MCF 10A (cell line): Measurements from ENCODE around the gene CATSPERB. TPM values are rescaled to one million over a fixed set of nuclear protein-coding genes. Genes with fewer than 3 reads are reported as not detected.
A peak's percentile ranks its signal among the peaks of the same experiment; 100 is the strongest.

Experiments used
- BruUV-seq: library from RNA; stranded (reverse); fragments of 400-500 nt; replicated peaks from 2 replicates; lab custom pipeline; 2021; lab: Mats Ljungman, UMichigan
- CTCF ChIA-PET: fragments of 300-600 bp; sonication (Branson Sonifier 250); formaldehyde crosslinking; extraction: SDS; loops from one replicate; lab custom pipeline; 2021; ENCODE audit warnings: antibody characterized with exemption, inconsistent platforms; lab: Yijun Ruan, JAX
- POLR2A ChIA-PET: fragments of 300-600, 350-650 bp; sonication (Branson Sonifier 250); formaldehyde crosslinking; extraction: SDS; loops from one replicate; lab custom pipeline; 2020; ENCODE audit warnings: antibody characterized with exemption, inconsistent platforms; lab: Yijun Ruan, JAX
- DNase-seq: peaks from one replicate; pipeline ENCODE4 v3.0.0-alpha.2; 2018; ENCODE audit not compliant: unreplicated experiment
- H3K27ac Mint-ChIP-seq: one replicate; pipeline ENCODE4 v1.8.0; 2022; ENCODE audit warnings: mild to moderate bottlenecking, low read depth, mixed read lengths; ENCODE audit not compliant: unreplicated experiment
- H3K27me3 Mint-ChIP-seq: one replicate; pipeline ENCODE4 v1.8.0; 2022; ENCODE audit warnings: mixed read lengths; ENCODE audit not compliant: insufficient read depth, unreplicated experiment
- H3K36me3 Mint-ChIP-seq: one replicate; pipeline ENCODE4 v1.8.0; 2022; ENCODE audit warnings: mild to moderate bottlenecking, moderate library complexity, mixed read lengths; ENCODE audit not compliant: insufficient read depth, unreplicated experiment
- H3K4me1 Mint-ChIP-seq: one replicate; pipeline ENCODE4 v1.8.0; 2022; ENCODE audit warnings: mixed read lengths; ENCODE audit not compliant: insufficient read depth, unreplicated experiment
- H3K4me3 Mint-ChIP-seq: one replicate; pipeline ENCODE4 v1.8.0; 2022; ENCODE audit warnings: mild to moderate bottlenecking, moderate library complexity, mixed read lengths; ENCODE audit not compliant: unreplicated experiment
- H3K9me3 Mint-ChIP-seq: one replicate; pipeline ENCODE4 v1.8.0; 2022; ENCODE audit warnings: mixed read lengths; ENCODE audit not compliant: unreplicated experiment
- intact Hi-C: fragments of 100-400 bp; cut with micrococcal nuclease; formaldehyde crosslinking; loops from 2 replicates; pipeline ENCODE4 v1.14.1; 2022
- total RNA-seq: library from RNA; stranded (reverse); gene quantifications from 2 replicates; pipeline ENCODE4 v1.2.3, GENCODE V29; 2022
- TF ChIP-seq, protein P1 (sequence below): fragments of 200-600 bp; IDR thresholded peaks from one replicate; pipeline ENCODE4 v1.8.0; 2022; ENCODE audit warnings: antibody characterized with exemption, mild to moderate bottlenecking; ENCODE audit not compliant: unreplicated experiment

Gene CATSPERB
- total RNA-seq, 1 experiment from 2014 or later, result 1.1 TPM

DNA sequence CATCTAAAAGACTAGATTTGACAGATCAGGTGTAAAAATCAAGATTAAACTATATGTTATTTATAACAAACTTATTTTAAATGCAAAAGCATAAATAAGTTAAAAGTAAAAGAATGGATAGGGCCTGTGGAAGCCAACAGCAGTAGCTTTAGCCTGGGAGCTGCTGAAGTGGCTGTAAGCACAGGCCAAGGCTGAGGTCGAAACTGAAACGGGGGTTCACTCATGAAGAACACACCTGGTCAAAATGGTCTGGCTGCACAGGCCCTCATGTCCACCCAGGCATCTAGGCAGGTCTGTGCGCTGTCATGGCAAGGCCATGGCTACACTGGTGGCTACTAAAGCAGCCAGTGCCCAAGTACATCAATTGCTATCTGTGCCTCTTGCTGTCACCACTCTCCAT lies 23.1 kb downstream of the CATSPERB start:
- Mint-ChIP-seq H3K36me3 (no peaks in the 10 kb centered on the region), H3K27ac (no peak overlapping the region), H3K4me3 (no peak overlapping the region), H3K27me3 (no peaks in the 10 kb centered on the region), H3K4me1 (no peaks in the 10 kb centered on the region), H3K9me3 (no peaks in the 10 kb centered on the region)
- POLR2A ChIA-PET, result no interaction called here
- intact Hi-C loops, result no loop called here
- TF ChIP-seq, protein P1, sequence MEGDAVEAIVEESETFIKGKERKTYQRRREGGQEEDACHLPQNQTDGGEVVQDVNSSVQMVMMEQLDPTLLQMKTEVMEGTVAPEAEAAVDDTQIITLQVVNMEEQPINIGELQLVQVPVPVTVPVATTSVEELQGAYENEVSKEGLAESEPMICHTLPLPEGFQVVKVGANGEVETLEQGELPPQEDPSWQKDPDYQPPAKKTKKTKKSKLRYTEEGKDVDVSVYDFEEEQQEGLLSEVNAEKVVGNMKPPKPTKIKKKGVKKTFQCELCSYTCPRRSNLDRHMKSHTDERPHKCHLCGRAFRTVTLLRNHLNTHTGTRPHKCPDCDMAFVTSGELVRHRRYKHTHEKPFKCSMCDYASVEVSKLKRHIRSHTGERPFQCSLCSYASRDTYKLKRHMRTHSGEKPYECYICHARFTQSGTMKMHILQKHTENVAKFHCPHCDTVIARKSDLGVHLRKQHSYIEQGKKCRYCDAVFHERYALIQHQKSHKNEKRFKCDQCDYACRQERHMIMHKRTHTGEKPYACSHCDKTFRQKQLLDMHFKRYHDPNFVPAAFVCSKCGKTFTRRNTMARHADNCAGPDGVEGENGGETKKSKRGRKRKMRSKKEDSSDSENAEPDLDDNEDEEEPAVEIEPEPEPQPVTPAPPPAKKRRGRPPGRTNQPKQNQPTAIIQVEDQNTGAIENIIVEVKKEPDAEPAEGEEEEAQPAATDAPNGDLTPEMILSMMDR, result no peak
- CTCF ChIA-PET, result no interaction called here
- no peak for DNase-seq
- no TSS peak for BruUV-seq

DNA sequence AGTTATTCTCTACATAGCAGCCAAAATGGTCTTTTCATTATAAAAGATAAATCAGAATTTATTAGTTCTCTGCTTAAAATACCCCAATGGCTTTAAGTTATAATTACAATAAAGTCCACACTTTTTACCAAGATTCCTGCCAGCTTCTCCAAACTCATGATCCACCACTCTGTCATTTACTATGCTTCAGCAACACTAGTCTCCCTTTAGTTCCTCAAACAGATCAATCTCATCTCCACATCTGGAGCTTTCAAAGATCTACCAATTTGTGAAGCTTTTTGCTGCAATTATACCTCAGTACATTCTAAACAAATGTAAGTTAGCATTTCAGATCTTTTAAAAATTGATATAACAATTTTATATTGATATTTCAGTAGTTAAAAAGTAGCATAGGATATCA lies 24.9 kb downstream of the CATSPERB start:
- ChIA-PET CTCF (no interaction called here), POLR2A (no interaction called here)
- no peaks in the 10 kb centered on the region for H3K27me3 Mint-ChIP-seq
- no peaks in the 10 kb centered on the region for H3K36me3 Mint-ChIP-seq
- TF ChIP-seq, protein P1, result no peak
- no peaks in the 10 kb centered on the region for H3K4me1 Mint-ChIP-seq
- intact Hi-C loops, result no loop called here
- no peak for DNase-seq
- H3K9me3 Mint-ChIP-seq, result no peaks in the 10 kb centered on the region
- H3K4me3 Mint-ChIP-seq, result no peak overlapping the region
- H3K27ac Mint-ChIP-seq, result no peak overlapping the region
- BruUV-seq, result no TSS peak

DNA sequence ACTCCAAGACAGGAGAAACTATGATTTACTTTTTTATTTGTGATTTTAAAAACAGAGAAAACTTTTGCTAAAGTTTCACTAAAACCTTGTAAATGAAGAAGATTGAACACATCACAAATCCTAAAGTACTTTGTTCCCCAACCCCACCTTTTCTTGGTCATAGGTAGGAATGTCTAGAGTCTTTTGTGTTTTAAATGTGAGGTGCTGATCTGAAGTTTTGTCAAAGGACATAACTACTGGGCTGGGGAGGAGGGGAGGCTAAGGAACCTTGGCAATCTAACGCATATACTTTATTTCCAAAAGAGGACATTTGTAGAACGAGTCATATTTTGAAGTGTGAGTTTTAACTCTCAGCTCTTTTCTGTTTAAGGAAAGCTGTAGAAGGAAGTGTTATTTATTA lies 37.2 kb downstream of the CATSPERB start:
- Mint-ChIP-seq H3K36me3 (no peaks in the 10 kb centered on the region), H3K27me3 (no peaks in the 10 kb centered on the region), H3K4me3 (no peak overlapping the region), H3K27ac (no peak overlapping the region), H3K9me3 (peaks cover 17% of the 10 kb centered on the region), H3K4me1 (no peaks in the 10 kb centered on the region)
- TF ChIP-seq, protein P1, result no peak
- DNase-seq, result no peak
- intact Hi-C loops, result no loop called here
- CTCF ChIA-PET, result no interaction called here
- no TSS peak for BruUV-seq
- POLR2A ChIA-PET, result interaction anchor here (0.5 kb wide), 1 partner anchor 141 kb away, joined by 3 read pairs; no protein-coding TSS in a partner anchor

DNA sequence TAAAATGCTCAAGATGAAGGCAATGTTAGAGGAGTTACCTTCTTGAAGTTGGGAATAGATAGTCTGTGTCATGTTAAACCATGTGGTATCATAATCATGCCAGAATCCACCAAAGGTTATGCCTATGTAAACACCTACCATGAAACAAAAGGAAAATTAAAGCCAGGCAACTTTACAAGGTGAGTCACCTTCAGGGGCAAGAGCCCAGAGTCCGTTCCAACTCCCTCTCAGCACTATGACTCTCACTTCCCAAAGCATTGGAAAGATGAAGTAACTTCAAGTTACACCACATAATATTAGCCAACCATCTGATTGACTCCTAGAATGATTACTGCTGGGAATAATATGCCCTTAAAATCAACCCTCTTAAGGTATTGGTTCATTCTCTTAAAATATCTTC lies 38.5 kb downstream of the CATSPERB start:
- intact Hi-C loops, result no loop called here
- POLR2A ChIA-PET, result no interaction called here
- H3K27ac Mint-ChIP-seq, result no peak overlapping the region
- H3K4me1 Mint-ChIP-seq, result no peaks in the 10 kb centered on the region
- peaks cover 17% of the 10 kb centered on the region for H3K9me3 Mint-ChIP-seq
- H3K4me3 Mint-ChIP-seq, result no peak overlapping the region
- TF ChIP-seq, protein P1, result no peak
- CTCF ChIA-PET, result no interaction called here
- no peaks in the 10 kb centered on the region for H3K27me3 Mint-ChIP-seq
- DNase-seq, result peak; percentile 96
- H3K36me3 Mint-ChIP-seq, result no peaks in the 10 kb centered on the region
- no TSS peak for BruUV-seq
